H1 (cell line): ENCODE measurements around the gene C9orf152. TPM values are rescaled to one million over a fixed set of nuclear protein-coding genes. Genes with fewer than 3 reads are reported as not detected.

Experiments
- MAFK ChIP-seq: IDR thresholded peaks from 2 replicates; pipeline ENCODE4 v1.6.1; 2012; ENCODE audit warnings: low read depth, mild to moderate bottlenecking, improper control_type of control experiment, low read length
- polyA plus RNA-seq, 7 experiments: library from polyadenylated mRNA; depleted of rRNA in 3 of 7; stranded (reverse) in 5 of 7; unstranded in 2 of 7; fragments of >200 nt in 5 of 7; fragments of 200-250 nt in 2 of 7; gene quantifications; 1 replicate in 5 of 7; 2 replicates in 1 of 7; 4 replicates in 1 of 7; pipeline versions ENCODE4 v1.2.1 to v1.2.3, GENCODE V29; 2011 to 2013; ENCODE audit warnings: missing spikeins in 2 of 7, mixed read lengths in 2 of 7
- total RNA-seq: library from RNA; stranded (reverse); fragmentation: NEBNext Ultra II Directional; extraction: Animal tissue kit (Norgen Biotek cat#: 25700); gene quantifications from 2 replicates; pipeline ENCODE4 v1.2.1, GENCODE V29; 2021

C9orf152 gene
- total and polyA plus RNA-seq, 2 of the 8 experiments (the other 6 are each of a cell fraction or from before 2014, with no cell fraction given) = not detected

DNA sequence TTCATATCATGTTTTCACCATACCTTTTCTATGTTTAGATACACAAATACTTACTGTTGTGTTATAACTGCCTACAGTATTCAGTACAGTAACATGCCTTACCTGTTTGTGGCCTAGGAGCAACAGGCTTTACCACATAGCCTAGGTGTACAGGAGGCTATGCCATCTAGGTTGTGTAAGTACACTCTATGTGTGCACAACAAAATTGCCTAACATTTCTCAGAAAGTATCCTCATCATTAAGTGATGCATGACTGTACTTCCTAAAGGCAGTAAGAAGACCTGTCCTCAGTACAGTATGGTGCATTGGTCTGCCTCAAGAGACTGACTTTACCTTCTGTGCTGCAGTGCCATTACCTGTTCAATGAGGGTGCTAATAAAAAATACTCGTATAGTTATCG is 40.4 kb upstream of the C9orf152 start (continued):
- TF ChIP-seq MAFK = no peak
